ENCODE data around the gene PPIE. TPM values are rescaled to one million over a fixed set of nuclear protein-coding genes. Genes with fewer than 3 reads are reported as not detected.

Gene PPIE
- total and polyA plus RNA-seq, 2 of the 13 experiments (the other 11 are each of a cell fraction or from before 2014, with no cell fraction given) = 15.3 to 26.3 TPM

DNA sequence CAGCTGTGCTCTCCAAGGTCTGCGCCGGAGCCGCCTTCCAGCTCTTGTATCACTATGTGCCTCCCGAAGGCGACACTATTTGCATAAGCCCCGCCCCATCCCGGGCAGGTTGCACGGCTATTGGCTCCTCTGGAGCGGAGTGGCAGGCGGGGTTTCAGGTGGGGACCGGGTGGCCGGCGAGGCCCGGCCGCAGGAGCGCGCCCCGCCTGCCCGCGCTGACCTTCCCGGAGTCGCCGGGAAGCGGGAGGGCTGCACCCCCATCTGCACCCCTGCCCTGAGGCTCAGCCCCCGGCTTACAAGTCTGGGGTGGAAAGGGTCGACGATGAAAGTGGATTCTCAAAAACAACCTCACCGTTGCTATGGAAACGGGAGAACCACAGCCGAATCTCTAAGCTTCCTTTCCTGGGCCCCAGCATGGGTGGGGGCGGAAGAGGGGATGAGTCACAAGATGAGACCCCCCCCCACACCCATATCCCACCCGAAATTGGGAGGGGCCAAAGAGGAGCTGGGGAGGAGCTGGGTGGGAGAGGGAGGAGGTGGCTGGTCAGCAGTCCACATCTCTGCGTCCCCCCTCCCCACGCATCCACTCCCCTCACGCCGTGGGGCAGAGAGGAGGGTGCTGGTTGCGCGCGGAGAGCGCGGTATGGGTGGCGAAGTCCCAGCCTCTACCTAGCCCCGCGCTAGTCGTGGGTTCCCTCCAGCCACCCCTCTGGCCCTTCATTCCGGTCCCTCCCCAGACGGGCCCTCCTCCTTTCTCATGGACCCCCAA lies 47.1 kb upstream of the PPIE start, which contains the start of gene HPCAL4 (continued):
- TF ChIP-seq SP2 (CRISPR knock-in tag; IDR thresholded peaks at IDR 0.05) (peak; percentile 82), DPF2 (CRISPR knock-in tag; IDR thresholded peaks at IDR 0.05; ENCODE audit: borderline replicate concordance, low read depth) (no peak), ZNF547 (CRISPR knock-in tag; IDR thresholded peaks at IDR 0.05) (no peak), ZNF572 (CRISPR knock-in tag; IDR thresholded peaks at IDR 0.05) (no peak), ZFP1 (CRISPR knock-in tag; IDR thresholded peaks at IDR 0.05) (no peak), ZNF3 (CRISPR knock-in tag; IDR thresholded peaks at IDR 0.05) (no peak), HHEX (CRISPR knock-in tag; IDR thresholded peaks at IDR 0.05) (no peak), ATF7 (IDR thresholded peaks at IDR 0.05) (no peak), ATF7 (CRISPR knock-in tag; IDR thresholded peaks at IDR 0.05) (no peak), SNAI1 (CRISPR knock-in tag; IDR thresholded peaks at IDR 0.05; ENCODE audit: borderline replicate concordance) (no peak), ZNF737 (CRISPR knock-in tag; IDR thresholded peaks at IDR 0.05; ENCODE audit: borderline replicate concordance) (no peak), RARG (CRISPR knock-in tag; IDR thresholded peaks at IDR 0.05; ENCODE audit: low read depth) (no peak), ZNF678 (CRISPR knock-in tag; IDR thresholded peaks at IDR 0.05) (no peak), MTERF4 (CRISPR knock-in tag; IDR thresholded peaks at IDR 0.05) (no peak), ZNF331 (CRISPR knock-in tag; IDR thresholded peaks at IDR 0.05) (no peak), IKZF4 (CRISPR knock-in tag; IDR thresholded peaks at IDR 0.05; ENCODE audit: borderline replicate concordance, low read depth, not compliant biosample characterization) (no peak), ZNF891 (CRISPR knock-in tag; IDR thresholded peaks at IDR 0.05) (no peak), ZNF33A (CRISPR knock-in tag; IDR thresholded peaks at IDR 0.05; ENCODE audit: borderline replicate concordance) (no peak), ZBTB1 (CRISPR knock-in tag; IDR thresholded peaks at IDR 0.05; ENCODE audit: borderline replicate concordance) (no peak), ARID2 (CRISPR knock-in tag; IDR thresholded peaks at IDR 0.05; ENCODE audit: borderline replicate concordance) (no peak), ZNF740 (CRISPR knock-in tag; IDR thresholded peaks at IDR 0.05) (no peak), RFX1 (IDR thresholded peaks at IDR 0.05) (peak; percentile 52), ZNF337 (CRISPR knock-in tag; IDR thresholded peaks at IDR 0.05; ENCODE audit: borderline replicate concordance, low read depth) (no peak), KDM2A (CRISPR knock-in tag; IDR thresholded peaks at IDR 0.05; ENCODE audit: borderline replicate concordance, low read depth) (peak; percentile 23; the same call in 1 of the 2 replicates), HNF4G (IDR thresholded peaks at IDR 0.05; ENCODE audit: borderline replicate concordance, low read depth, low read length) (no peak), HNF4G (CRISPR knock-in tag; IDR thresholded peaks at IDR 0.05; ENCODE audit: borderline replicate concordance, low read depth) (no peak), ZNF577 (CRISPR knock-in tag; IDR thresholded peaks at IDR 0.05; ENCODE audit: borderline replicate concordance, low read depth) (no peak)
- TF ChIP-seq, protein P1, sequence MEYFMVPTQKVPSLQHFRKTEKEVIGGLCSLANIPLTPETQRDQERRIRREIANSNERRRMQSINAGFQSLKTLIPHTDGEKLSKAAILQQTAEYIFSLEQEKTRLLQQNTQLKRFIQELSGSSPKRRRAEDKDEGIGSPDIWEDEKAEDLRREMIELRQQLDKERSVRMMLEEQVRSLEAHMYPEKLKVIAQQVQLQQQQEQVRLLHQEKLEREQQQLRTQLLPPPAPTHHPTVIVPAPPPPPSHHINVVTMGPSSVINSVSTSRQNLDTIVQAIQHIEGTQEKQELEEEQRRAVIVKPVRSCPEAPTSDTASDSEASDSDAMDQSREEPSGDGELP (IDR thresholded peaks at IDR 0.05; ENCODE audit: borderline replicate concordance, low read depth) = no peak
- TF ChIP-seq, protein P2, sequence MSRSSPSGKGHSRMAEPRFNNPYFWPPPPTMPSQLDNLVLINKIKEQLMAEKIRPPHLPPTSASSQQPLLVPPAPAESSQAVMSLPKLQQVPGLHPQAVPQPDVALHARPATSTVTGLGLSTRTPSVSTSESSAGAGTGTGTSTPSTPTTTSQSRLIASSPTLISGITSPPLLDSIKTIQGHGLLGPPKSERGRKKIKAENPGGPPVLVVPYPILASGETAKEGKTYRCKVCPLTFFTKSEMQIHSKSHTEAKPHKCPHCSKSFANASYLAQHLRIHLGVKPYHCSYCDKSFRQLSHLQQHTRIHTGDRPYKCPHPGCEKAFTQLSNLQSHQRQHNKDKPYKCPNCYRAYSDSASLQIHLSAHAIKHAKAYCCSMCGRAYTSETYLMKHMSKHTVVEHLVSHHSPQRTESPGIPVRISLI (CRISPR knock-in tag; IDR thresholded peaks at IDR 0.05; ENCODE audit: borderline replicate concordance) = no peak
- TF ChIP-seq, protein P3, sequence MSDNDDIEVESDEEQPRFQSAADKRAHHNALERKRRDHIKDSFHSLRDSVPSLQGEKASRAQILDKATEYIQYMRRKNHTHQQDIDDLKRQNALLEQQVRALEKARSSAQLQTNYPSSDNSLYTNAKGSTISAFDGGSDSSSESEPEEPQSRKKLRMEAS (IDR thresholded peaks at IDR 0.05) = no peak
